Stomach (tissue), 4 donors: ENCODE measurements around the gene KLHDC7B.

Source experiments
- EP300 ChIP-seq: sonication (generic); formaldehyde crosslinking; IDR thresholded peaks from one replicate; pipeline ENCODE4 v1.6.1; 2017; ENCODE audit warnings: antibody characterized with exemption
- POLR2A ChIP-seq, 4 donors: fragments of 450-650 bp; IDR thresholded peaks; one replicate each; pipeline ENCODE4 v1.6.1; 2016; ENCODE audit warnings: antibody characterized with exemption in 4 of 4, control low read depth in 2 of 4, mild to moderate bottlenecking in 1 of 4, moderate library complexity in 1 of 4
- TF ChIP-seq, protein P1 (sequence below), 7 experiments: fragments of 450-650 bp in 4 of 7; fragments of 200-600 bp in 3 of 7; sonication (generic) in 3 of 7; IDR thresholded peaks; one replicate each; pipeline ENCODE4 v1.5.1; 2016 to 2019; ENCODE audit warnings: antibody characterized with exemption in 7 of 7, control low read depth in 2 of 7, mild to moderate bottlenecking in 1 of 7

DNA sequence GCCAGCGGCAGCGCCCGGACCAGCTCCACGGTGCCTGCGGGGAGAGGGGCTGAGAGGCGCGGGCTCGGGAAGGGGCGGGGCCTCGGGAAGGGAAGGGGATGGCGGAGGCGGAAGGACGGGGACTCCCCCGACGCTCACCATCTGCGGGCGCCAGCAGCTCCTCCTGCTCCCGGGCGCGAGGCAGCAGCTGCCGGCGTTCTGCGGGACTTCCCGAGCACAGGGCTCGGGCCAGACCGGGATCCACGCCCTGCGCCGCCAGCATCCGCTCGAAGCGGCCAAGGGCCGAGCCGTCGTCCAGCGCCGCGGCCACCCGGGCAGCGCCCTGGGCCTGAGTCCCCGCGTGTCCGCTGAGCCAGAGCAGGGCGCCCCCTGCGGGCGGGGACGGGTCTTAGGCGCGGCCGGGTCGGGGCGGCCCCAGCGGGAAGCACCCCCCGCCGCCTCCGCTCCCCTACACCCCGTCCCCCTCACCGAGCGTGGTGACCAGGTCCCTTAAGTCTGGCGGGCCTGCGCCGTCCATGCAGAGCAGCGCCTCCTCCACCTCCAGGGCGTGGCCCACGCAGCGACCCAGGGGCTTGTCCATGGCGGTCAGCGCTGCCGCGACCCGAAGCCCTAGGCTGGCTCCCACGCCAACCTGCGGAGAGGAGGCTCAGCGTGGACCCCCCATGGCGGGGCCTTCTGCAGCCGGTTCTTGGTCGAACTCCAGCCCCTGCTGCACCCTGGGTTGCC, 19.4 kb upstream of the KLHDC7B start:
- TF ChIP-seq, protein P1, sequence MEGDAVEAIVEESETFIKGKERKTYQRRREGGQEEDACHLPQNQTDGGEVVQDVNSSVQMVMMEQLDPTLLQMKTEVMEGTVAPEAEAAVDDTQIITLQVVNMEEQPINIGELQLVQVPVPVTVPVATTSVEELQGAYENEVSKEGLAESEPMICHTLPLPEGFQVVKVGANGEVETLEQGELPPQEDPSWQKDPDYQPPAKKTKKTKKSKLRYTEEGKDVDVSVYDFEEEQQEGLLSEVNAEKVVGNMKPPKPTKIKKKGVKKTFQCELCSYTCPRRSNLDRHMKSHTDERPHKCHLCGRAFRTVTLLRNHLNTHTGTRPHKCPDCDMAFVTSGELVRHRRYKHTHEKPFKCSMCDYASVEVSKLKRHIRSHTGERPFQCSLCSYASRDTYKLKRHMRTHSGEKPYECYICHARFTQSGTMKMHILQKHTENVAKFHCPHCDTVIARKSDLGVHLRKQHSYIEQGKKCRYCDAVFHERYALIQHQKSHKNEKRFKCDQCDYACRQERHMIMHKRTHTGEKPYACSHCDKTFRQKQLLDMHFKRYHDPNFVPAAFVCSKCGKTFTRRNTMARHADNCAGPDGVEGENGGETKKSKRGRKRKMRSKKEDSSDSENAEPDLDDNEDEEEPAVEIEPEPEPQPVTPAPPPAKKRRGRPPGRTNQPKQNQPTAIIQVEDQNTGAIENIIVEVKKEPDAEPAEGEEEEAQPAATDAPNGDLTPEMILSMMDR (IDR thresholded peaks at IDR 0.05): peak in 5 of 7 experiments; percentile 8 to 74 (median 54)
- no peak for TF ChIP-seq POLR2A (IDR thresholded peaks at IDR 0.05)
- TF ChIP-seq EP300: no peak
